HEK293T (cell line): ENCODE results near the gene TMEM150B.

Source experiments
- CTCF ChIA-PET: fragments of 350-600 bp; formaldehyde crosslinking; extraction: SDS; loops from one replicate; lab custom pipeline; 2021; ENCODE audit warnings: antibody characterized with exemption, inconsistent platforms; lab: Yijun Ruan, JAX
- POLR2A ChIA-PET: fragments of 350-600 bp; formaldehyde crosslinking; extraction: SDS; loops from one replicate; lab custom pipeline; 2020; ENCODE audit warnings: antibody characterized with exemption, inconsistent platforms; lab: Yijun Ruan, JAX
- DNase-seq: peaks from one replicate; pipeline ENCODE4 v3.0.0; 2012; ENCODE audit warnings: mixed read lengths; ENCODE audit errors: extremely low spot score
- ARNT ChIP-seq: fragments of 450-650 bp; IDR thresholded peaks from 2 replicates; pipeline ENCODE4 v1.6.1; 2017; ENCODE audit warnings: mild to moderate bottlenecking
- BHLHE40 ChIP-seq: fragments of 450-650 bp; IDR thresholded peaks from 2 replicates; pipeline ENCODE4 v1.6.1; 2016; ENCODE audit warnings: mild to moderate bottlenecking, moderate library complexity, borderline replicate concordance
- CTBP1 ChIP-seq: fragments of 450-650 bp; IDR thresholded peaks from 2 replicates; pipeline ENCODE4 v1.6.1; 2016; ENCODE audit warnings: borderline replicate concordance
- ELF4 ChIP-seq: fragments of 450-650 bp; IDR thresholded peaks from 2 replicates; pipeline ENCODE4 v1.6.1; 2017; ENCODE audit warnings: antibody characterized with exemption
- FOXA1 ChIP-seq: fragments of 450-650 bp; IDR thresholded peaks from 2 replicates; pipeline ENCODE4 v1.6.1; 2016; ENCODE audit warnings: mild to moderate bottlenecking
- FOXK2 ChIP-seq: fragments of 450-650 bp; IDR thresholded peaks from 2 replicates; pipeline ENCODE4 v1.6.1; 2016; ENCODE audit warnings: mild to moderate bottlenecking
- FOXM1 ChIP-seq: fragments of 450-650 bp; IDR thresholded peaks from 2 replicates; pipeline ENCODE4 v1.6.1; 2017; ENCODE audit warnings: mild to moderate bottlenecking, borderline replicate concordance
- HDGF ChIP-seq: fragments of 450-650 bp; IDR thresholded peaks from 2 replicates; pipeline ENCODE4 v1.6.1; 2017; ENCODE audit warnings: antibody characterized with exemption, borderline replicate concordance
- L3MBTL2 ChIP-seq: fragments of 450-650 bp; conservative IDR thresholded peaks from 2 replicates; pipeline ENCODE4 v1.6.1; 2016; ENCODE audit warnings: mild to moderate bottlenecking
- LEF1 ChIP-seq: fragments of 450-650 bp; IDR thresholded peaks from 2 replicates; pipeline ENCODE4 v1.6.1; 2017; ENCODE audit warnings: mild to moderate bottlenecking, borderline replicate concordance
- NFRKB ChIP-seq: fragments of 450-650 bp; IDR thresholded peaks from 2 replicates; pipeline ENCODE4 v1.6.1; 2016; ENCODE audit warnings: mild to moderate bottlenecking, moderate library complexity
- PKNOX1 ChIP-seq: fragments of 450-650 bp; IDR thresholded peaks from 2 replicates; pipeline ENCODE4 v1.6.1; 2016
- SP1 ChIP-seq: fragments of 450-650 bp; IDR thresholded peaks from 2 replicates; pipeline ENCODE4 v1.6.1; 2017
- SUZ12 ChIP-seq: fragments of 450-650 bp; IDR thresholded peaks from 2 replicates; pipeline ENCODE4 v1.6.1; 2016; ENCODE audit warnings: mild to moderate bottlenecking
- TARDBP ChIP-seq: fragments of 450-650 bp; IDR thresholded peaks from 2 replicates; pipeline ENCODE4 v1.6.1; 2016
- ZNF384 ChIP-seq: fragments of 450-650 bp; IDR thresholded peaks from 2 replicates; pipeline ENCODE4 v1.6.1; 2016

Gene TMEM150B

DNA sequence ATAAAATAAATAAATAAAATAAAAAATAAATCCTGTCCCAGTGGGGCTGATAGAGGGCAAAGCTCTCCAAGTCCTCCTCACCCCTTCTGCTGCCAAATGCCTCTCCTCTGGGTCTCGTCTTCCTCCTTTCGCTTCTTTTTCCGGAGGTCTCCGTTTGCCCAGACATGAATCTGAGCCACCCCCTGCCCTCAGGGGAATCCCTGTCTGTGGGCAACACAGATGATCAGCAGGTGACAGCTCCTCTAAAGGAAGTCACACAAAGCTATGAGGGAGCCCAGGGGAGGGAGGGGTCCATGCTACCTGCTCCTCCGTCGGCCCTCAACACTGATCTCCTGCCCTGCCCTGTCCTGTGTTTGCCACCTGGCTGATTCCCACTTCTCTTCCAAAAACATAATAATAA, 479 bp downstream of the TMEM150B start:
- CTCF ChIA-PET: no interaction called here
- POLR2A ChIA-PET: interaction anchor here (1.6 kb wide), 1 partner anchor 15 kb away, joined by 9 read pairs; the partner anchor contains the start of gene KMT5C
- no peak for DNase-seq
- TF ChIP-seq CTBP1 (no peak), PKNOX1 (no peak), FOXA1 (no peak), SP1 (no peak), ARNT (no peak), HDGF (no peak), NFRKB (no peak), FOXM1 (no peak), SUZ12 (no peak), BHLHE40 (no peak), FOXK2 (no peak), LEF1 (no peak), TARDBP (no peak), ELF4 (no peak), ZNF384 (no peak), L3MBTL2 (no peak)

GRCh38 chr19:55322204-55322885, 2.8 kb downstream of the TMEM150B start:
- TF ChIP-seq HDGF: no peak
- TF ChIP-seq CTBP1: no peak
- TF ChIP-seq TARDBP: no peak
- no peak for TF ChIP-seq LEF1
- no peak for TF ChIP-seq NFRKB
- TF ChIP-seq SP1: no peak
- TF ChIP-seq ZNF384: no peak
- no peak for TF ChIP-seq L3MBTL2
- TF ChIP-seq FOXA1: no peak
- no peak for TF ChIP-seq ARNT
- TF ChIP-seq BHLHE40: no peak
- TF ChIP-seq PKNOX1: no peak
- TF ChIP-seq SUZ12: no peak
- DNase-seq: no peak
- ChIA-PET CTCF (interaction anchor here (2.4 kb wide), 1 partner anchor 21 kb away, joined by 11 read pairs; no protein-coding TSS in a partner anchor), POLR2A (interaction anchor here (1.1 to 3.0 kb wide), 4 partner anchors 17 to 85 kb away, joined by 3 to 13 read pairs (median 6); partner anchors contain the start of genes KMT5C and UBE2S)

DNA sequence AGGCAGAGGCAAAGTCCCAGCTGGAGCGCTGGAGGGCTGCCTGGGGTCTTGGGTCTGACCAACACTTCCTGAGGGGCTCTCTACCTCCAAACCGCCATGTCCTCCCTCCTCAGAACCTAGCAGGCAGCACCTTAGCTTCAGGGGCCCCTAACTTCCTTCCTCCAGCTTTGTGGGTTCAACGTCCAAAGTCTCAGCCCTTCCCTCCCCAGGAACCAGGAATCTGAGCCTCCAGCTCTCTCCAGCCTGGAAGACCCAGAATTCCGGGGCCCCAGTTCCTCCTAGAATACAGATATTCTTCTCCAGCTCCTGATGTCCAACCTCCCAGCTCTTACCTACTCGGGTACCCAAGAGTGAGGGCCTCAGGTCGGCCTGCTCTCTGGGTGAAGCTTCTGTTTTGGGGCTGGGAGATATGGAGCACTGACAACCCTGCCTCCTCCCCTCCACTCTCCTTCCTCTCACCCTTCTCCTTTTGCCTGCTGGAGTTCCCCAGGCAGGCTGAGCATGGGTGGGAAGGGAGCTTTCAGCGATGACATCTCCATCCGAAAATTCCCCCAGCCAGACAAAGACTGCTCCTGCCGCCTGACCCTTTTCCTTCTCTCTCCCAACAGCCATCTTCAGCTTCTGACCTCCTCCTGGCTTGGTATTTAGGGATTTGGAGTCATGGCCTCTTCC, 3.5 kb downstream of the TMEM150B start:
- ChIA-PET POLR2A (interaction anchor here (1.1 to 3.0 kb wide), 4 partner anchors 17 to 86 kb away, joined by 3 to 13 read pairs (median 6); partner anchors contain the start of genes KMT5C and UBE2S), CTCF (interaction anchor here (0.5 to 2.4 kb wide), 2 partner anchors 20 to 27 kb away, joined by 3 to 11 read pairs; no protein-coding TSS in a partner anchor)
- TF ChIP-seq LEF1 (no peak), ARNT (no peak), PKNOX1 (no peak), ELF4 (no peak), FOXA1 (no peak), NFRKB (no peak), HDGF (no peak), FOXK2 (no peak), L3MBTL2 (no peak), BHLHE40 (no peak), SUZ12 (no peak), CTBP1 (no peak), ZNF384 (no peak), SP1 (no peak), FOXM1 (no peak), TARDBP (no peak)
- no peak for DNase-seq

DNA sequence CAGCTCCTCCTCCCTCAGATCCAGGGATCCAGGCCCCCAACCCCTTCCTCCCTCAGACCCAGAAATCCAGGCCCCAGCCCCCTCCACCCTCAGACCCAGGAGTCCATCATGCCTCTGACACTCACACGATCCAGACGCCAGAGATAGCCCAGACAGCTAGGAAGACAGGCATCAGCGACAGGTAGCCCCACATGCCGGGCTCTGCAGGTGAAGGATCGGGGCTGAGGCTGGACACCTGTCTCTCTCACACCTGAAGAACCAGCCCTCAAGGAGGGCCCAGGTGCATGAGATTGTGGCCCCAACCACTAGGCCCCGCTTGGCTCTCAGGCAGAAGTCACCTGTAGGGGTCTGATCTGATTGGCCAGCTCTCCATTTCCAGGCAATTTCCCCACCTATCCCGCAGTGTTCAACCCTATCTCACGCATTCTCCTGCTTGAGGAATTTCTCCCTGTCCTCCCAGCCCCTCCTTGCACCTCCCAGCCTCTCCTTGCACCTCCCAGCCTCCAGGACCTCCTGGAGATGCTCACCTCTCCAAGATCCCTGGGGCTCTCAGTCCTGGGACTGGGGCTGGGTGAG, 4.2 kb downstream of the TMEM150B start:
- ChIA-PET POLR2A (interaction anchor here (1.1 to 3.0 kb wide), 3 partner anchors 18 to 86 kb away, joined by 3 to 13 read pairs (median 7); partner anchors contain the start of genes KMT5C and UBE2S), CTCF (interaction anchor here (2.4 kb wide), 1 partner anchor 20 kb away, joined by 11 read pairs; no protein-coding TSS in a partner anchor)
- no peak for DNase-seq
- TF ChIP-seq HDGF (no peak), FOXK2 (no peak), ZNF384 (no peak), ELF4 (no peak), BHLHE40 (no peak), LEF1 (no peak), NFRKB (no peak), CTBP1 (no peak), FOXA1 (no peak), PKNOX1 (no peak), FOXM1 (no peak), L3MBTL2 (no peak)
